ENCODE measurements around the gene CDH23.

- TF ChIP-seq CTCF (IDR thresholded peaks at IDR 0.05; ENCODE audit: poor library complexity), result no peak
- no peak for TF ChIP-seq EZH2phosphoT487 (IDR thresholded peaks at IDR 0.05; ENCODE audit: low read depth, severe bottlenecking, unreplicated experiment)
These were observed 32.6 kb downstream of the CDH23 start for GRCh38 chr10:71429304-71429703.
